ENCODE data around the gene NELFB. TPM values are rescaled to one million over a fixed set of nuclear protein-coding genes. Genes with fewer than 3 reads are reported as not detected.

Gene NELFB
- total RNA-seq, 2 donors from 2014 or later: 37.2 to 40.6 TPM

GRCh38 chr9:137231372-137232039 is 23.6 kb upstream of the NELFB start:
- Histone ChIP-seq H3K27me3 (replicated peaks; ENCODE audit: insufficient read depth) (no peaks in the 10 kb centered on the region), H3K9me3 (no peaks in the 10 kb centered on the region), H3K4me3 (no peak overlapping the region), H3K4me1 (ENCODE audit: control insufficient read depth in 1 of 2, low read depth in 2 of 2) (peaks cover 1 to 7% of the 10 kb centered on the region in 2 donors), H3K27ac (no peak overlapping the region), H3K36me3 (no peaks in the 10 kb centered on the region)
- ATAC-seq (ENCODE audit: insufficient number of reproducible peaks, low FRiP score, low read depth) (no peak), DNase-seq (ENCODE audit: low spot score) (no peak)
- no peak for TF ChIP-seq CTCF (IDR thresholded peaks at IDR 0.05)

GRCh38 chr9:137232101-137232500 is 23.0 kb upstream of the NELFB start:
- Histone ChIP-seq H3K4me1 (ENCODE audit: control insufficient read depth in 1 of 2, low read depth in 2 of 2) (peaks cover 3 to 12% of the 10 kb centered on the region in 2 donors), H3K27me3 (replicated peaks; ENCODE audit: insufficient read depth) (no peaks in the 10 kb centered on the region), H3K36me3 (no peaks in the 10 kb centered on the region), H3K4me3 (no peak overlapping the region), H3K9me3 (no peaks in the 10 kb centered on the region), H3K27ac (no peak overlapping the region)
- DNase-seq (ENCODE audit: low spot score): no peak
- ATAC-seq (ENCODE audit: insufficient number of reproducible peaks, low FRiP score, low read depth): no peak
- no peak for TF ChIP-seq CTCF (IDR thresholded peaks at IDR 0.05)

DNA sequence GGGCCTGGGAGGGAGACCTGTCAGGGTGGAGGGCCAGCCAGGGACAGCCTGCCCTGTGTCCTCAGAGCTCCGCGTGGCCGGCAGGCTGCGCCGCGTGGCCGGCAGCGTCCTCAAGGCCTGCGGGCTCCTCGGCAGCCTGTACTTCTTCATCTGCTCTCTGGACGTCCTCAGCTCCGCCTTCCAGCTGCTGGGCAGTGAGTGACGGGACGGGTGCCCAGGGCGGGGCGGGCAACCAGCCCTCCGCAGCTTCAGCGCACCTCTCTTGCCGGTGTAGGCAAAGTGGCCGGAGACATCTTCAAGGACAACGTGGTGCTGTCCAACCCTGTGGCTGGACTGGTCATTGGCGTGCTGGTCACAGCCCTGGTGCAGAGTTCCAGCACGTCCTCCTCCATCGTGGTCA is 22.6 kb upstream of the NELFB start:
- no peaks in the 10 kb centered on the region for H3K9me3 ChIP-seq
- ATAC-seq (ENCODE audit: insufficient number of reproducible peaks, low FRiP score, low read depth) (no peak), DNase-seq (ENCODE audit: low spot score) (no peak)
- H3K4me3 ChIP-seq: no peak overlapping the region
- H3K27ac ChIP-seq: no peak overlapping the region
- H3K36me3 ChIP-seq: no peaks in the 10 kb centered on the region
- no peaks in the 10 kb centered on the region for H3K27me3 ChIP-seq (replicated peaks; ENCODE audit: insufficient read depth)
- peaks cover 3 to 12% of the 10 kb centered on the region in 2 donors for H3K4me1 ChIP-seq (ENCODE audit: control insufficient read depth in 1 of 2, low read depth in 2 of 2)
- no peak for TF ChIP-seq CTCF (IDR thresholded peaks at IDR 0.05)

- H3K36me3 ChIP-seq: no peaks in the 10 kb centered on the region
- no peak overlapping the region for H3K27ac ChIP-seq
- no peak for TF ChIP-seq CTCF (IDR thresholded peaks at IDR 0.05)
- peaks cover 3 to 12% of the 10 kb centered on the region in 2 donors for H3K4me1 ChIP-seq (ENCODE audit: control insufficient read depth in 1 of 2, low read depth in 2 of 2)
- ATAC-seq (ENCODE audit: insufficient number of reproducible peaks, low FRiP score, low read depth): no peak
- no peaks in the 10 kb centered on the region for H3K9me3 ChIP-seq
- DNase-seq (ENCODE audit: low spot score): no peak
- H3K4me3 ChIP-seq: no peak overlapping the region
- no peaks in the 10 kb centered on the region for H3K27me3 ChIP-seq (replicated peaks; ENCODE audit: insufficient read depth)
Measured at GRCh38 chr9:137233143-137233980, 21.8 kb upstream of the NELFB start.

DNA sequence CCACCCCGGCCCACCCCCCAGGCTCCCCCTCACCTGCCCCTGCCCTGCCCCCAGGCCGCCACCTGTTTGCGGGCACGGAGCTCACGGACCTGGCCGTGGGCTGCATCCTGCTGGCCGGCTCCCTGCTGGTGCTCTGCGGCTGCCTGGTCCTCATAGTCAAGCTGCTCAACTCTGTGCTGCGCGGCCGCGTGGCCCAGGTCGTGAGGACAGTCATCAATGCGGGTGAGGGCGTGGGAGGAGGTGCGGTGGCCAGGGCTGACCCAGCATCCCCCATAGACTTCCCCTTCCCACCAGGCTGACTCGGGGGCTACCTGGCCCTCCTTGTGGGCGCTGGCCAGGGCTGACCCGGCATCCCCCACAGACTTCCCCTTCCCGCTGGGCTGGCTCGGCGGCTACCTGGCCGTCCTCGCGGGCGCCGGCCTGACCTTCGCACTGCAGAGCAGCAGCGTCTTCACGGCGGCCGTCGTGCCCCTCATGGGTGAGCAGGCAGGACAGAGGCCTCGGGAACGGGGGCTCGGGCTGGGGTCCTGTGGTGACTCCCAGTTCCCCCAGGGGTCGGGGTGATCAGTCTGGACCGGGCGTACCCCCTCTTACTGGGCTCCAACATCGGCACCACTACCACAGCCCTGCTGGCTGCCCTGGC is 21.0 kb upstream of the NELFB start:
- Histone ChIP-seq H3K27me3 (replicated peaks; ENCODE audit: insufficient read depth) (no peaks in the 10 kb centered on the region), H3K4me3 (no peak overlapping the region), H3K36me3 (no peaks in the 10 kb centered on the region), H3K27ac (no peak overlapping the region), H3K9me3 (no peaks in the 10 kb centered on the region), H3K4me1 (ENCODE audit: control insufficient read depth in 1 of 2, low read depth in 2 of 2) (peaks cover 3 to 20% of the 10 kb centered on the region in 2 donors)
- ATAC-seq (ENCODE audit: insufficient number of reproducible peaks, low FRiP score, low read depth) (no peak), DNase-seq (ENCODE audit: low spot score) (no peak)
- TF ChIP-seq CTCF (IDR thresholded peaks at IDR 0.05): no peak
